Activated CD4-positive, alpha-beta T cell treated with anti-CD3 and anti-CD28 coated beads, Interleukin-2, amount 10 ng/mL, durations not matched to agents 7 days and 5 days (primary cell): ENCODE measurements around the gene MRPL4. TPM values are rescaled to one million over a fixed set of nuclear protein-coding genes. Genes with fewer than 3 reads are reported as not detected.
A peak's percentile ranks its signal among the peaks of the same experiment; 100 is the strongest.

Experiments
- CTCF ChIA-PET: fragments of 350-600 bp; sonication (Branson Sonifier 250); formaldehyde crosslinking; loops from one replicate; lab custom pipeline; 2021; ENCODE audit warnings: antibody characterized with exemption; lab: Charles Lee
- POLR2A ChIA-PET: fragments of 350-600 bp; sonication (Branson Sonifier 250); formaldehyde crosslinking; loops from one replicate; lab custom pipeline; 2021; ENCODE audit warnings: antibody characterized with exemption; lab: Charles Lee
- DNase-seq: peaks from one replicate; pipeline ENCODE4 v3.0.0-alpha.2; 2020
- H3K27ac Mint-ChIP-seq: one replicate; pipeline ENCODE4 v1.8.0; 2021; ENCODE audit warnings: mild to moderate bottlenecking, moderate library complexity, mixed read lengths
- H3K27me3 Mint-ChIP-seq: one replicate; pipeline ENCODE4 v1.8.0; 2021; ENCODE audit warnings: mixed read lengths
- H3K36me3 Mint-ChIP-seq: one replicate; pipeline ENCODE4 v1.8.0; 2021; ENCODE audit warnings: low read depth, mixed read lengths
- H3K4me1 Mint-ChIP-seq: one replicate; pipeline ENCODE4 v1.8.0; 2021; ENCODE audit warnings: mixed read lengths
- H3K4me3 Mint-ChIP-seq: one replicate; pipeline ENCODE4 v1.8.0; 2021; ENCODE audit warnings: mild to moderate bottlenecking, moderate library complexity, mixed read lengths
- H3K9me3 Mint-ChIP-seq: one replicate; pipeline ENCODE4 v1.8.0; 2021; ENCODE audit warnings: mixed read lengths
- total RNA-seq, 2 experiments: library from RNA; stranded (reverse); gene quantifications; one replicate each; pipeline ENCODE4 v1.2.3, GENCODE V29; 2021

The MRPL4 gene
- total RNA-seq, result 10 to 100 TPM; 58.7 to 67.9 TPM

DNA sequence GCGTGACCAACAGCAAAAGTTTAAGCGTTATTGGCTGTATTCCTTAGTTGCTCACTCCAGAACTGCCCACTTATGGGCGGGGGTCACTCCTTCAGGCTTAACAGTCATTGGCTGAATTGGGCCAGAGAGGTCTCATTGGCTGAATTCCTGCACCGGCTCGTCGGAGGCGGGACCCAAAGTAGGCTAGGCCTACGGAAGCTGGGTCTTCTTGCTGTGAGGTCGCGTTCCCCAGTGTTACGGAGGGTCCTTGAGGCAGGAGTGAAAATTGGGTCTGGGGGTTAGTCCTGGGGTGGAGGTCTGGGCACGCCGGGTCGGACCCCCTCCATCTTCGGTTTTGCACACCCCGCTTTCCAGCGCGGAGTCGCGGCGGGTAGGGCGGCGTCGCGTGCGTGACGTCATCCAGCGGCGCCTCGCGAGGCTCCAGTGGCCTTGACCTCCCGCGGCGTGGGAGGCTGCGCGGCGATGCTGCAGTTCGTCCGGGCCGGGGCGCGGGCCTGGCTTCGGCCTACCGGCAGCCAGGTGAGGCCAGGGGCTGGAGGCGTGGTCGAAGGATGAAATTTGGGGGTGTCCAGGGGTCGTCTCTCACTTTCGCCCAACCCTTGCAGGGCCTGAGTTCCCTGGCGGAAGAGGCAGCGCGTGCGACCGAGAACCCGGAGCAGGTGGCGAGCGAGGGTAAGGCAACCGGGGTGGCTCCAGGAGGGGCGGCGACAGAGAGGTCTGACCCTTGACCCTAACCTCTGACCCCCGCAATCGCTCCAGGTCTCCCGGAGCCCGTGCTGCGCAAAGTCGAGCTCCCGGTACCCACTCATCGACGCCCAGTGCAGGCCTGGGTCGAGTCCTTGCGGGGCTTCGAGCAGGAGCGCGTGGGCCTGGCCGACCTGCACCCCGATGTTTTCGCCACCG lies at the start of gene MRPL4:
MRPL4 (plus strand) TSS at position 423 of the 903 bp plus-strand sequence; CDS start at position 463, 40 bp downstream.
- CTCF ChIA-PET, result interaction anchor here (1.2 to 2.3 kb wide), 2 partner anchors 16 to 19 kb away, joined by 3 to 16 read pairs; partner anchors contain the start of gene ICAM1
- Mint-ChIP-seq H3K9me3 (no peaks in the 10 kb centered on the region), H3K27ac (peak within 1 kb of the TSS; percentile 99), H3K4me1 (peaks cover 31% of the 10 kb centered on the region), H3K27me3 (no peaks in the 10 kb centered on the region), H3K4me3 (peak within 1 kb of the TSS; percentile 96), H3K36me3 (peaks cover 28% of the 10 kb centered on the region)
- POLR2A ChIA-PET, result interaction anchor here (0.5 kb wide), 1 partner anchor 128 kb away, joined by 3 read pairs; the partner anchor contains the start of gene TYK2
- DNase-seq, result peak; percentile 99

DNA sequence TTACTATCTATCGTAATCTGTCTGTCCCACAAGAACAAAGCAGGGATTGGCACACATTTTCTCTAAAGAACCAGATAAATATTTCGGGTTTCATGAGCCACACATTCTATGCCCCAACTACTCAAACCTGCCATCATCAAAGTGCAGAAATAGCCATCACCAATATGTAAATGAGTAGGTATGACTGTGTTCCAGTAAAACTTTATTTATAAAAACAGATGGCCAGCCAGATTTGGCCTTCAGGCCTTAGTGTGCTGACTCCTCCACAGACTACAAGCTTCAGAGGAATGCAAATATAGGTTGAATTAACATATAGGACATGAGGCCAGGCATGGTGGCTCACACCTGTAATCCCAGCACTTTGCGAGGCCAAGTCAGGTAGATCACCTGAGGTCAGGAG lies 48.3 kb upstream of the MRPL4 start:
- ChIA-PET CTCF (interaction anchor here (1.2 kb wide), 1 partner anchor 13 kb away, joined by 3 read pairs; no protein-coding TSS in a partner anchor), POLR2A (no interaction called here)
- no peak for DNase-seq

DNA sequence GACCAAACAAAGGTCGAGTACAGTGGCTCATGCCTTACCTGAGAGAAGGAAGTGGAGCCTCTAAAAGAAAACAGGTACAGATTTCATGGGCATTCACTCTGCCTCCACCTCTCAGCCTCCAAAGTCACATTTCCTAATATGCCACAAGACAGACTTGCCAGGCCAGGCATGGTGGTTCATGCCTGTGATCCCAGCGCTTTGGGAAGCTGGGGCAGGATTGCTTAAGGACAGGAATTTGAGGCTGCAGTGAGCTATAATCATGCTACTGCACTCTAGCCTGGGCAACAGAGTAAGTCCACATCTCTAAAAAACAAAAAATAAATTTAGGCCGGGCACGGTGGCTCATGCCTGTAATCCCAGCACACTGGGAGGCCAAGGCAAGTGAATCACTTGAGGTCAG lies 46.4 kb upstream of the MRPL4 start:
- POLR2A ChIA-PET, result no interaction called here
- CTCF ChIA-PET, result interaction anchor here (0.9 to 1.4 kb wide), 4 partner anchors 9 to 64 kb away, joined by 3 to 5 read pairs (median 3); no protein-coding TSS in a partner anchor
- Mint-ChIP-seq H3K4me3 (no peak overlapping the region), H3K36me3 (no peaks in the 10 kb centered on the region), H3K27me3 (no peaks in the 10 kb centered on the region), H3K27ac (no peak overlapping the region), H3K4me1 (no peaks in the 10 kb centered on the region), H3K9me3 (peaks cover 7% of the 10 kb centered on the region)
- no peak for DNase-seq

More for the DNA sequence above, 48.3 kb upstream of the MRPL4 start:
- Mint-ChIP-seq H3K27me3 (no peaks in the 10 kb centered on the region), H3K27ac (no peak overlapping the region), H3K4me3 (no peak overlapping the region), H3K4me1 (peaks cover 9% of the 10 kb centered on the region), H3K9me3 (peaks cover 7% of the 10 kb centered on the region), H3K36me3 (no peaks in the 10 kb centered on the region)

DNA sequence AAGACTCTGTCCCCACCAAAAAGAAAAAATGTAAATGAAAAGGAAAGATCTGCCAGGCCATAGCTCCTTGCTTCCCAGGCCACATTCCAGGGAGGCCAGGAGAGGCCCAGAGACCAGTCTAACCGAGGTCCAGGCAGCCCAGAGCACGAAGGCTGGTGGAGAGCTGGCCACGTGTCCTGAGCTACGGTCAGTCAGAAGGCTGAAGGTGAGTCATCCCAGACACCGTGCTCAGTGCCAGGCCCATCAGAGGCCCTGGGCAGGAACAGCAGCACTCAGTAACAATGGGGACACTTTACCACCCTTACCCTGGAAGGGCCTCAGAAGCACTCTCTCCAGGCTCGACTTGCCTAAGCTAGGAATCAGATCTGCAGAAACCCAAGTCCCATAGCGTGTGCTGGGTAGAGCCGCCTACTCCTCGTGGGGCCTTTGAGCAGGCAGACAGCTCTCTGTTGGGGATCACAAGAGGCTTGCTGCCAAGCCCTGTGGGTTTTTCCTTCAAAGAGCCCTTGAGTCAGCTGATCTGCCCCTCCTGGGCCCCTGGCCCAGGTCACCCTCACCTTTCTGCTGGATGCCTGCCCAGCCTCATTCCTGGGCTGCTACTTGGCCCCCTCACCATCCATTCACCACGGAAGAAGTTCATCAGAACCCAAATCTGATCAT lies 45.7 kb upstream of the MRPL4 start:
- no peaks in the 10 kb centered on the region for H3K36me3 Mint-ChIP-seq
- peaks cover 7% of the 10 kb centered on the region for H3K9me3 Mint-ChIP-seq
- H3K27me3 Mint-ChIP-seq, result peaks cover 2% of the 10 kb centered on the region
- H3K4me1 Mint-ChIP-seq, result no peaks in the 10 kb centered on the region
- no peak overlapping the region for H3K4me3 Mint-ChIP-seq
- no peak overlapping the region for H3K27ac Mint-ChIP-seq
- ChIA-PET POLR2A (interaction anchor here (0.5 kb wide), 1 partner anchor 206 kb away, joined by 3 read pairs; no protein-coding TSS in a partner anchor), CTCF (interaction anchor here (0.6 to 1.7 kb wide), 7 partner anchors 9 to 413 kb away, joined by 3 to 9 read pairs (median 3); partner anchors contain the start of gene DNMT1)
- no peak for DNase-seq

DNA sequence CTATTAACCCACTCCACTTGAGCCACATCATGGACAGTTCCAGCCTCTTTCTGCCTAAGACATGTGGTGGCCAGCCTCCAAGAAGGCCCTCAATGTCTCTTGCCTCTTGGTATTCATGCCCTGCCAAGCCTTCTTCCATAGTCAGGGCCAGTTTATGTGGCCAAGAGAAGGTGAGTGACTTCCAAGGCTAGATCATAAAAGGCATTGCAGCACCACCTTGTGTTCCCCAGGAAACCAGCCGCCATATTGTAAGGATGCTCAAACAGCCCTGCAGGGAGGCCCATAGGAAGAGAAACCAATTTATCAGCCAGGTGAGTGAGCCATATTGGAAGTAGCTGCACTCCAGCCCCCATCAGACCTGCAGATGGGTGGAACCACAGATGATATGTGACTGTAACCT lies 45.0 kb upstream of the MRPL4 start:
- Mint-ChIP-seq H3K27me3 (peaks cover 3% of the 10 kb centered on the region), H3K9me3 (peaks cover 7% of the 10 kb centered on the region), H3K27ac (no peak overlapping the region), H3K4me1 (no peaks in the 10 kb centered on the region), H3K36me3 (no peaks in the 10 kb centered on the region), H3K4me3 (no peak overlapping the region)
- ChIA-PET POLR2A (no interaction called here), CTCF (interaction anchor here (0.9 to 1.7 kb wide), 5 partner anchors 13 to 182 kb away, joined by 3 to 9 read pairs (median 3); partner anchors contain the start of gene DNMT1)
- no peak for DNase-seq

DNA sequence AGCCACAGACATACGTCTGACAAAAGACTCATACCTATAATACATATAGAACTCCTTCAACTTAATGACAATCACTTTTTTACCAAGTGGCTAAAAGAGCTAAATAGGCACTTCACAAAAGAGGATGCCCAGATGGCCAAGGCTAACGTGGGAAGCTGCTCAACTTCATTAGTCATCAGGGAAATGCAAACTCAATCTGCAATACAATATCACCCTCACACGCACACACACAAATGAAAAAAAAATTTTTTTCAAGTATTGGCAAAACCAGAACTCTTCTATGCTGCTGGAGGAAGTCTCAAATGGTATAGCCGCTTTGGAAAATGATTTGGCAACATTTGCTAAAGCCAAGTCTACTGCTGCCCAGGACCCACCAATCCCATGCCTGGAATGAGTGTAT lies 42.7 kb upstream of the MRPL4 start:
- Mint-ChIP-seq H3K4me1 (no peaks in the 10 kb centered on the region), H3K36me3 (no peaks in the 10 kb centered on the region), H3K9me3 (peaks cover 7% of the 10 kb centered on the region), H3K27me3 (peaks cover 3% of the 10 kb centered on the region), H3K27ac (no peak overlapping the region), H3K4me3 (no peak overlapping the region)
- no peak for DNase-seq
- POLR2A ChIA-PET, result no interaction called here
- CTCF ChIA-PET, result interaction anchor here (1.0 to 2.0 kb wide), 2 partner anchors 13 to 31 kb away, joined by 3 to 10 read pairs; no protein-coding TSS in a partner anchor

DNA sequence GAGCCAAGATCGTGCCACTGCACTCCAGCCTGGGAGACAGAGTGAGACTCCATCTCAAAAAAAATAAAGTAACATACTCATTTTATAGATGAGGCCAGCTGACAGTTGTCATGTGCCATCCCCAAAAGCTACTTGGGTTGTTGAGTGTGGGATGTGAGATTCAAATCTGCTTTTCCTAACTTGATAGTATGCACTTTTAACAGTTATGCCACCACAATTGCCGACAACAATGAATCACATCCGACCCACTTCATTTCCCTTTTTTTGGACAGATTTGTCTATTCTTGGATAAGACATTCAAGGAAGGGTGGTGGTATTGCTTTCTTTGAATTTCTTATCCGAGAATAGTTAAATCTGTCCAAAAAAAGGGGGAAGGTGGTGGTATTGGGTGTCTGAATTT lies 41.0 kb upstream of the MRPL4 start:
- Mint-ChIP-seq H3K4me1 (no peaks in the 10 kb centered on the region), H3K4me3 (no peak overlapping the region), H3K27ac (no peak overlapping the region), H3K27me3 (peaks cover 3% of the 10 kb centered on the region), H3K36me3 (no peaks in the 10 kb centered on the region), H3K9me3 (peaks cover 7% of the 10 kb centered on the region)
- ChIA-PET CTCF (interaction anchor here (2.0 kb wide), 1 partner anchor 11 kb away, joined by 10 read pairs; no protein-coding TSS in a partner anchor), POLR2A (no interaction called here)
- no peak for DNase-seq

DNA sequence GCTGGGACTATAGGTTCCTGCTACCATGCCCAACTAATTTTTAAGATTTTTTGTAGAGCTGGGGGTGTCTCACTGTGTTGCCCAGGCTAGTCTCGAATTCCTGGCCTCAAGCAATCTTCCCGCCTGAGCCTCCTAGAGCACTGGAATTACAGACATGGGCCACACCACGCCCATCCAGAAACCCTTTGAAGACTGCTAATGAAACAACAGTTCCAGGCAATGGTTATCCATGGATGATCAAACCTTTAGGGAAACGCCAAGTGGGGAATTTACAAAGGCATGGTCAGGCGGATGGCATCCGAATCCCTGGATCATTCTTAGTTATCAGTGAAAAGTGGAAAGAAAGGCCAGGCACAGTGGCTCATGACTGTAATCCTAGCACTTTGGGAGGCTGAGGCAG lies 40.3 kb upstream of the MRPL4 start:
- CTCF ChIA-PET, result interaction anchor here (2.0 kb wide), 1 partner anchor 10 kb away, joined by 10 read pairs; no protein-coding TSS in a partner anchor
- no peaks in the 10 kb centered on the region for H3K36me3 Mint-ChIP-seq
- H3K9me3 Mint-ChIP-seq, result peaks cover 7% of the 10 kb centered on the region
- H3K4me1 Mint-ChIP-seq, result no peaks in the 10 kb centered on the region
- peaks cover 3% of the 10 kb centered on the region for H3K27me3 Mint-ChIP-seq
- POLR2A ChIA-PET, result no interaction called here
- H3K4me3 Mint-ChIP-seq, result no peak overlapping the region
- H3K27ac Mint-ChIP-seq, result no peak overlapping the region
- DNase-seq, result no peak

DNA sequence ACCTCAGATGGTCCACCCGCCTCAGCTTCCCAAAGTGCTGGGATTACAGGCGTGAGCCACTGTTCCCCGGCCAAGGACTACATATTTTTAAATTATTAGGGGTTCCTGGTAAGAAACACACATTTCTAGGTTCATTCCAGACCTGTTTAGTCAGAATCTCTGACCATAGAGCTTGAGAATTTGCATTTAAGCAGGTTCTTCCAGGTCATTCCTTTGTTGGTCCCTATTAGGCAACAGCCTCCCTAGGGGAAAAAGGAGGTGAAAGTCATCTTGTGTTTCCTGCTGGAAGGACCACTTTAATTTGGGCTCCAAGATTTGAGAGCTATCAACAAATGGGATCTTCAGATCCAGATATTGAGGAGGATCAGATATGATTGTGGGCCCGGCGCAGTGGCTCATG lies 37.2 kb upstream of the MRPL4 start:
- Mint-ChIP-seq H3K4me3 (no peak overlapping the region), H3K9me3 (no peaks in the 10 kb centered on the region), H3K36me3 (no peaks in the 10 kb centered on the region), H3K27me3 (peaks cover 3% of the 10 kb centered on the region), H3K4me1 (peaks cover 3% of the 10 kb centered on the region), H3K27ac (no peak overlapping the region)
- ChIA-PET POLR2A (interaction anchor here (0.6 kb wide), 1 partner anchor 10 kb away, joined by 4 read pairs; no protein-coding TSS in a partner anchor), CTCF (interaction anchor here (0.6 to 2.2 kb wide), 2 partner anchors 12 to 35 kb away, joined by 3 to 7 read pairs; no protein-coding TSS in a partner anchor)
- no peak for DNase-seq

DNA sequence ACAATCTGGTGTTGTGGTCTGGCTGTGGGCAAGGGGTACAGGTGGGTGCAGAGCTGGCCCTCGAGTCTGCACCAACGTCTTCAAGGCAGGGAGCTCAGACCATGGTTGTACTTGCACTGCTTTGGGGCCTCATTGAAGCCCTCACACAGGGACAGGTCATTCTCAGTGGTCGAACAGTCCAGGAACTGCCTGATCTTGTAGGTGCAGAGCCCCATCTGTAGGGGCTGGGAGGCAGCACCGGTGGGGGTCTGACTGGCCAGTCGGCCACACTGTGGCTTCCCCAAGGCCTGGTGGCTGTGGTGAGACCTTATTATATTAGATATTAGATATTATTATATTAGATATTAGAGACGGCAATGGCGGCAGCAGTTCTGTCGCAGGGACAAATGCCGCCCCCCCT lies 34.9 kb upstream of the MRPL4 start:
- Mint-ChIP-seq H3K27me3 (no peaks in the 10 kb centered on the region), H3K4me1 (peaks cover 3% of the 10 kb centered on the region), H3K27ac (no peak overlapping the region), H3K36me3 (no peaks in the 10 kb centered on the region), H3K4me3 (no peak overlapping the region), H3K9me3 (no peaks in the 10 kb centered on the region)
- ChIA-PET POLR2A (interaction anchor here (0.6 kb wide), 1 partner anchor 94 kb away, joined by 6 read pairs; no protein-coding TSS in a partner anchor), CTCF (interaction anchor here (0.9 to 1.0 kb wide), 2 partner anchors 13 to 33 kb away, joined by 3 read pairs; no protein-coding TSS in a partner anchor)
- no peak for DNase-seq

DNA sequence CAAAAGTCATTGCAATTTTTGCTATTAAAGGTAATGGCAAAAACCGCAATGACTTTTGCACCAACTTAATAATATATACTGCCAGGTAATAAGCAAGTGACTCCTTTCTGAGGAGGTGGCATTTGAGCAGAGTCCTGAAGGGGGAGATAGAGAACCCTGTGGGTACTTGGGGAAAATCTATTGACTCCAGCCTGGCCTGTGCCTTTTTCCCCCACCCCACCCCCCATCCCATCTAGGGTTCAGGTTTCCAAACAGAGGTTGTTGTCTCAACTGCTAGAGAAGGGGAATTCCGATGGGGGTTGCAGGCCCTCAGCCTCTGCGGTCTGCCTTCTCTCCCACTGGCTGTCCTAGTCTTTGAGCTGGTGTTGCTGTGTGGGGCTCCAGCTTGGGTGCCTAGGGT lies 32.3 kb upstream of the MRPL4 start:
- no peaks in the 10 kb centered on the region for H3K36me3 Mint-ChIP-seq
- H3K4me1 Mint-ChIP-seq, result peaks cover 3% of the 10 kb centered on the region
- POLR2A ChIA-PET, result no interaction called here
- H3K27ac Mint-ChIP-seq, result no peak overlapping the region
- H3K9me3 Mint-ChIP-seq, result no peaks in the 10 kb centered on the region
- H3K4me3 Mint-ChIP-seq, result no peak overlapping the region
- CTCF ChIA-PET, result interaction anchor here (0.5 to 1.9 kb wide), 4 partner anchors 9 to 163 kb away, joined by 3 to 5 read pairs (median 4); no protein-coding TSS in a partner anchor
- peak; percentile 33 for DNase-seq
- H3K27me3 Mint-ChIP-seq, result no peaks in the 10 kb centered on the region

DNA sequence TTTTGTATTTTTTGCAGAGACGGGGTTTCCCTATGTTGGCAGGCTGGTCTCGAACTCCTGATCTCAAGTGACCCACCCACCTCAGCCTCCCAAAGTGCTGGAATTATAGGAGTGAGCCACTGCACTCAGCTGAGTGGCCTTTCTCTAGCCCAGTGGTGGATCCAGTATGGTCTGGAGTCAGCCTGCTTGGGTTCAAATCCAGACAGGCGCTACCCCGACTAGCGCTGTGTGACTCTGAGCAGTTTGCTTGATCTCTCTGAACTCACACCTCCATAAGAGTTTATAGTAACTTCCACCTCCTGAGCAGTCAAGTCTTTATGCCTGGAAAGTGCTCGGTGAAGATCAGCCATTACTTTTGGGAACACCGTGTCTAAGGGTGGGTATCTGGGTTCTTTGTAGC lies 31.3 kb upstream of the MRPL4 start:
- ChIA-PET POLR2A (interaction anchor here (0.6 kb wide), 1 partner anchor 11 kb away, joined by 3 read pairs; the partner anchor contains the start of gene S1PR2), CTCF (interaction anchor here (1.5 to 2.8 kb wide), 3 partner anchors 10 to 29 kb away, joined by 3 to 10 read pairs (median 5); no protein-coding TSS in a partner anchor)
- H3K27ac Mint-ChIP-seq, result no peak overlapping the region
- H3K27me3 Mint-ChIP-seq, result no peaks in the 10 kb centered on the region
- peaks cover 3% of the 10 kb centered on the region for H3K4me1 Mint-ChIP-seq
- no peaks in the 10 kb centered on the region for H3K36me3 Mint-ChIP-seq
- no peaks in the 10 kb centered on the region for H3K9me3 Mint-ChIP-seq
- H3K4me3 Mint-ChIP-seq, result no peak overlapping the region
- DNase-seq, result no peak
